Measurements from ENCODE around the gene CAMK1.
A peak's percentile ranks its signal among the peaks of the same experiment; 100 is the strongest.

DNA sequence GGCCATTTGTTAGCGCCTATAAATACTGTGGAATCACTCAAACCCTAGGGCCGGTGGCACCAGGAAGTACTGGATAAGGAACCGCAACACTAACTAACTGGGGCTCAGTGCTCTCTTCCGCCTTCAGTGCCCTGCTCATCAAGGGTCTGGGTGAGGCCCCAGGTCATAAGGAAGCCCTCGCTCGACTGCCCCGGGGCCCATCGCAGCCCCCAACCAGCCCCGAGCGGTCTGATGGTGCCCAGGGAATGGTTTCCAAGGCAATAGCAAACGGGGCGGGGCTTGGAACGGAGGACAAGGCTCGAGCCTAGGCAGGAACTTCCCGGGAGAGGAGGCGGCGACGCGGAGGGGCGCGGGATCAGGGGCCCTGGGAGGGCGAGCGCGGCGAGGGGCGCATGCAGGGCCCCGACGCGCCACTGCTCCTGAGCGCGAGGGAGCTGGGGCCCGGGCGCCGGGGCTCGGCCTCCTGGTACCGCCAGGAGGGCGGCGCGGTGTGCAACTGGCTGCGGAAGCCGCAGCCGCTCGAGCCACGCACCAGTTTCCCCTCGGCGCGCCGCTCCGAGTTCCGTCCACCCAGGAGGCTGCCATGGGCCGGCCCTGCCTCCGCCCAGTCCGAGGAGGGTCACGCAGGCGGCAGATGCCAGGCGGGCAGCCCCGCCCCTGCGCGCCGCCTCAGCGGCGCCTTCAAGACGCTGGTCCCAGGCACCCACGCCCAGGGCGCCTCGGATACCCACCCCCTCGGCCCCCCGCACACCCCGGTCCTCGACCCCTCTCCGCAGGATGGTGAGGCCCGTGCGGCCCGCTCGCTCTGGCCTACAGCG lies 40.1 kb upstream of the CAMK1 start, which contains the start of gene TTLL3:
- TF ChIP-seq, protein P1, sequence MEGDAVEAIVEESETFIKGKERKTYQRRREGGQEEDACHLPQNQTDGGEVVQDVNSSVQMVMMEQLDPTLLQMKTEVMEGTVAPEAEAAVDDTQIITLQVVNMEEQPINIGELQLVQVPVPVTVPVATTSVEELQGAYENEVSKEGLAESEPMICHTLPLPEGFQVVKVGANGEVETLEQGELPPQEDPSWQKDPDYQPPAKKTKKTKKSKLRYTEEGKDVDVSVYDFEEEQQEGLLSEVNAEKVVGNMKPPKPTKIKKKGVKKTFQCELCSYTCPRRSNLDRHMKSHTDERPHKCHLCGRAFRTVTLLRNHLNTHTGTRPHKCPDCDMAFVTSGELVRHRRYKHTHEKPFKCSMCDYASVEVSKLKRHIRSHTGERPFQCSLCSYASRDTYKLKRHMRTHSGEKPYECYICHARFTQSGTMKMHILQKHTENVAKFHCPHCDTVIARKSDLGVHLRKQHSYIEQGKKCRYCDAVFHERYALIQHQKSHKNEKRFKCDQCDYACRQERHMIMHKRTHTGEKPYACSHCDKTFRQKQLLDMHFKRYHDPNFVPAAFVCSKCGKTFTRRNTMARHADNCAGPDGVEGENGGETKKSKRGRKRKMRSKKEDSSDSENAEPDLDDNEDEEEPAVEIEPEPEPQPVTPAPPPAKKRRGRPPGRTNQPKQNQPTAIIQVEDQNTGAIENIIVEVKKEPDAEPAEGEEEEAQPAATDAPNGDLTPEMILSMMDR (IDR thresholded peaks at IDR 0.05) = no peak
- TF ChIP-seq SIN3A (IDR thresholded peaks at IDR 0.05; ENCODE audit: borderline replicate concordance, insufficient read depth, low read depth, low read length) (no peak), POLR2AphosphoS5 (IDR thresholded peaks at IDR 0.05; ENCODE audit: low read depth, low read length) (peak; percentile 69), TCF7L2 (IDR thresholded peaks at IDR 0.05; ENCODE audit: low read depth, low read length) (no peak)
- TF ChIP-seq, protein P2, sequence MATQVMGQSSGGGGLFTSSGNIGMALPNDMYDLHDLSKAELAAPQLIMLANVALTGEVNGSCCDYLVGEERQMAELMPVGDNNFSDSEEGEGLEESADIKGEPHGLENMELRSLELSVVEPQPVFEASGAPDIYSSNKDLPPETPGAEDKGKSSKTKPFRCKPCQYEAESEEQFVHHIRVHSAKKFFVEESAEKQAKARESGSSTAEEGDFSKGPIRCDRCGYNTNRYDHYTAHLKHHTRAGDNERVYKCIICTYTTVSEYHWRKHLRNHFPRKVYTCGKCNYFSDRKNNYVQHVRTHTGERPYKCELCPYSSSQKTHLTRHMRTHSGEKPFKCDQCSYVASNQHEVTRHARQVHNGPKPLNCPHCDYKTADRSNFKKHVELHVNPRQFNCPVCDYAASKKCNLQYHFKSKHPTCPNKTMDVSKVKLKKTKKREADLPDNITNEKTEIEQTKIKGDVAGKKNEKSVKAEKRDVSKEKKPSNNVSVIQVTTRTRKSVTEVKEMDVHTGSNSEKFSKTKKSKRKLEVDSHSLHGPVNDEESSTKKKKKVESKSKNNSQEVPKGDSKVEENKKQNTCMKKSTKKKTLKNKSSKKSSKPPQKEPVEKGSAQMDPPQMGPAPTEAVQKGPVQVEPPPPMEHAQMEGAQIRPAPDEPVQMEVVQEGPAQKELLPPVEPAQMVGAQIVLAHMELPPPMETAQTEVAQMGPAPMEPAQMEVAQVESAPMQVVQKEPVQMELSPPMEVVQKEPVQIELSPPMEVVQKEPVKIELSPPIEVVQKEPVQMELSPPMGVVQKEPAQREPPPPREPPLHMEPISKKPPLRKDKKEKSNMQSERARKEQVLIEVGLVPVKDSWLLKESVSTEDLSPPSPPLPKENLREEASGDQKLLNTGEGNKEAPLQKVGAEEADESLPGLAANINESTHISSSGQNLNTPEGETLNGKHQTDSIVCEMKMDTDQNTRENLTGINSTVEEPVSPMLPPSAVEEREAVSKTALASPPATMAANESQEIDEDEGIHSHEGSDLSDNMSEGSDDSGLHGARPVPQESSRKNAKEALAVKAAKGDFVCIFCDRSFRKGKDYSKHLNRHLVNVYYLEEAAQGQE (IDR thresholded peaks at IDR 0.05; ENCODE audit: insufficient read depth in 1 of 2, low read depth in 2 of 2, low read length in 1 of 2) = 0 out of 4 replicates have a peak, but pooled peaks of 1 of the 2 experiments have one; percentile 26

Data from Panc1 (cell line).